GM10847 (cell line): ENCODE data around the gene CTRL.

Experiments
- POLR2A ChIP-seq: IDR thresholded peaks from 2 replicates; pipeline ENCODE4 v1.6.1; 2011; ENCODE audit not compliant: insufficient read length; ENCODE audit errors: extremely low read depth

The CTRL gene

DNA sequence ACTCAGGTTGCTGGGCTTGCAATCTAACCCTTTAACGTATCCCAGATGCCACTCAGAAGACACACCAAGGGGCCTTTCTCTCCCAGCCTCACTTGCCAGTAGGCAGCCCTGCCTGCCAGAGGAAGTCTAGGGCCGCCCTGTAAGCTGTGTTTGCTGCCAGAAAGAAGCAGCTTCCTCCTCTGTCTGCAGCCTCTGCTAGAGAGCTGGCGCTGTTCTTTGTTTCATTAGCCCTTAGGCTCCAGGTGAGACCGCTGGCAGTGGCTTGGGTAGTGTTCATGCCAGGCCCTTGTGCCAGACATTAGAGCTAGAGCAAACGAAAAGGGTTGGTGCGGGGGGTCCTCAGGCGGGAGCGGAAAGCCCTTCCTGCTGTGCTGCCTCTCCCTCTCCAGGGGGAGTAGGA lies 8.9 kb downstream of the CTRL start:
- no peak for TF ChIP-seq POLR2A

DNA sequence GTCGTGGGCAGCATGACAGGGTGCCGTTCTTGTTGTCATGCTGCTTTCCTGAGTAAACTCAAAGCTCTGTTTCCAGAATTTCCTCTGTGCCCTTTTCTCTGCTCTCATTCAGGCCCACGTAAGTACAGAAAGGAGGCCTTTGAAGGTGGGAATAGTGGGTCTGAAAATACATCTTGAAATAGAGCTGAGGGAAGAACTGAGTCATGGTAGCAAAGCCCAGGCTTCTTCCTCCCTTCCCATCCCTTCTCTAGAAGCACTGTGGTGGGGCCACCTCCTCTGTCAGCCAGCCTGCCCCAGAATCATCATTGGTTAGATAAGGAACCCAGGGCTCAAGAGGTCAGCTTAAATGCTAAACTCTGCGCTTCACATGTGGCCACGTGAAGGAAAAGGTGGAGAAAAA lies 9.4 kb downstream of the CTRL start:
- no peak for TF ChIP-seq POLR2A

DNA sequence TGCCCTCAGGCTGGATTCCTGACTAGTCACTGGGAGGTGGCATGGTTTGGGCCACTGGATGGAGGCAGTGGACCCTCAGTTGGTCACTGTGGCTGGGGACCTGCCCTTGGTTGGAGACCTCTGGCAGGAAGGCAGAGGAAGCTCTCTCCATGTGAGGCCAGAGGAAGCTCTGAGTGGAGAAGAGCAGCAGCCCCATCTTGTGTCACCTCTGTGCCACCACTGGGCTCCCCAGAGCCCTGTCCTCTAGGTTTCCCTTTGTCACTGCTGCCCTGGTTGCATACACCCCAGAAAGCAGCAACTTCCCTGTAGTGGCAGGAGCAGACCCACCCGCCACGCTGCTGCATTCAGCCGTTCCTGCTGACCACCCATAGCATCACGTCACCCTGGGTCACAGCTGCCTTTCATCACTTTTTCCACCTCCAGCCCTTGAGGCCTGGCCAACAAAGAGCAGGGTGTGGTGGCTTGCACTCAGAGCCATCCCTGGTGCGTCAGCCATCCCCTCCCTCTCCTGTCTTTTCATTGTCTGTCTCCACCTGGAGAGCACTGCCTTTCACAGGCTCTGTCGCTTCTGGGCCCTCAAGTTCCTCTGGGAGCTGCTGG lies 11.9 kb downstream of the CTRL start:
- no peak for TF ChIP-seq POLR2A

DNA sequence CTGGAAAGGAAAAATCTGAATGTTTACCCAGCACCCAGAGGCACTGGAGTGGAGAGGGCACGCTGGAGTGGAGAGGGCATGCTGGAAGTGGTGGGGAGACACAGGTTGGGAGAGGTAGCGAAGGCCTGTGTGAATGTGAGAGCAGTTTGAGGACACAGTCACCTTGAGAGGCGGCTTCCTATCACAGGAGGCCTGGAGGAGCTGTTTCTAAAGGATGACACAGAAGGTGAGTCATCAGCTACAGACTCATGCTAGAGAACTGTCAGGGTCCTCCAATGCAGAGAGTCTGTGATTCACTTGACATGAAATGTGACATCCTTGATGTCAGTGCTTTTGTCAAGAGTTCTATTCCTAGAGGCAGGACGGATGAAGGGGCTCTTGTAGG lies 13.8 kb downstream of the CTRL start:
- TF ChIP-seq POLR2A: no peak

DNA sequence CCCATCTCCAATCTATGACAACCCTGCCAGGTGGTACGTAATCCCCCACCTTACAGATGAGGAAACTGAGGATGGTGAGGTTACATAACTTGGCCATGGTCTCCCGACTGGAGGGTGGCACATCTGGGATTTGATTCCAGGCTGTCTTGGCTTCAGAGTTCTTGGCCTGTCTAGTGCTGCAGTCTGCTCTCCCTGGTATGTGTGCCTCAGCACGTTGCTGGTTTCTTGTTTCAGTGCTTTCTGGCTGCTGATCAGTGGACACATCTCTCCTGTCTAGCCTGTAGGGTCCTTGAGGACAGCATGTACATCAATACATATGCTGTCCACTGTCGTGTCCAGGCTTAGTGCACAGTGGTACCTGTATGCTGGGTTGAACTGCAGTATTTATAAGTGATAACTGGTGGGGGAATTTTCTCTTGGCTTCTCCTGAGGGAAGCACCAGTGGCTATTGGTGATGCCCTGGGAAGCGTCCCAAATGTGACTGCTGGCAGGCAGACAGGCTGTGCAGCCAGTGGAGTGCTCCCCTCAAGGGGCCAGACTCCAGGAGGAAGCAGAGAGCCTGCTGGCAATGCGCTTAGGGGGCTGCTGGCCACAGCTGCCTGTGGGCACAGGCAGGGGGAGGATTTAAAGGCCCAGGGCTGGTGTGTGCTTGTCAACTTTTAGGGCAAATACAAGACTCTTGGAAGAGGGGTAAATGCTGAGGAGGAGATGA lies 14.4 kb downstream of the CTRL start:
- TF ChIP-seq POLR2A: no peak

DNA sequence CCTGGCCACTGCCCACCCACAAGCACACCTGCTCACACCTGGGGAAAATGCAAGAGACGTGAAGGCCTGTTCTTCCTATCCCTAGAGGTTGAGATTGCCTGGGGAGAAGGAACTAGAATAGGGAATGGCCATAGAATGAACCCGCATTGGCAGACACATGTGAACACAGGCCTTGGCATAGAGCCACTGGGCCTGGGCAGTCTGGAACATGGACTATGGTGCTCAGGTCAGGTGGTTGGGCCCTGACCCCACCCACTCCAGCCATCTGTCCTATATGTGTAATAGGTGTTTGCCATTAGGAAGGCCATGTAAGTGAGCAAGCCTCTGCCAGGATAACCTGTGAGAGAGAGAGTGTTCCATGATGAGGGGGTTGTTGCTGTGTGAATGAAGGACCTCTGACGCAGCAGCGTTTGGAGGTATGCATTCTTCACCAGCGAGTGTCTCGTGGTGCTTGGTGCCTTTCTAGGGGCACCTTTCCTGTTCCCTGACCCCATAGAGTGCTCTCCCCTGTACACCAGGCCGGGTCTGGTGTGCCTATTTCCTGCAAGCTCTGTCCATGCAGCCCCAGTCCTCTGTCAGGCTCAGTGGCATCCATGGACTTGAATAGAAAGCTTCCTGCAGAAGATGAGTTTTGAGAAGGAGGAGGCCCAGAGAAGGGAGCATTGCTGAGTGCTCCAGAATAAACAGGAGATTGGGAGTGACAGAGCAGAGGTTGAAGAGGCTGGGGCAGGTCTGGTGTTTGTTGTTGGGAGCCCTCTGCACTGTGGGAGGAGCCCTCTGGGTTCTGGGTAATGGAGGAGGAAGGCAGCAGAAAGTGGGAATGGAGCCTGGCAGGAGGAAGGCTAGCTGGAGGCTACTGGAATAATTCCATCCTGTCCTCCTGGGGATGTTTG lies 15.6 kb downstream of the CTRL start:
- TF ChIP-seq POLR2A: no peak

DNA sequence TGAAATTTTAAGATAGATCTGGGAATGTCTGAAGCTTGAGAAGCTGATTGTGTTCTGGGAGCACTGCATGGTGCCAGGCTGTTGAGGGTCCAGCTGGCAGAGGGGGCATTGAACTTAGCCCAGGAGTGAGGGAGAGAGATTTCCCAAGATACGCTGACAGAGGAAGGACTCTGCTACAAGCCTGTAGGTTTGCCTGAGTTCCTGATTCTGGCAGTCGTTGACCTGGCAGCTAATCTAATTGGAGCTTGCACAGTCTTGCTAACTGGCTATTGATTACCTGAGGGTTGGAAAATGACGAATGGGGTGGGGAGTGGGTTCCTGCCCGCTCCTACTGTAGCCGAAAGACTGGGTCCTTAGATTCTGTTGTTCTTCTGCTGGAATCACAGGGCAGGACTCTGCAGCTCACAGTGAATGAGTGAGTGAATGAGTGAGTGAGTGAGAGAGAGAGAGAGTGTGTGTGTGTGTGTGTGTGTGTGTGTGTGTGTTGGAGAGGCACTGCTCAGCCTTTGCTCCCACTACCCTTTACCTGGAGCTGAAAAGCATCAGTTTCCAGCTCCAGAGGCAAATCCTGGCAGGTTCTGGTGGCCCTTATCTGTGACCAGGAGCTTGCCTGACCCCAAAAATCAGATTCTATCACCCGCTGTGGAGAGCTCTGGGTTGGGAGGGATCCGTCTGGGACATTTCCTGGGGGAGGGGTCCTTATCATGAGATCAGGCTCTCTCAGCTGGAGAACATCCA lies 16.7 kb downstream of the CTRL start:
- TF ChIP-seq POLR2A: no peak

DNA sequence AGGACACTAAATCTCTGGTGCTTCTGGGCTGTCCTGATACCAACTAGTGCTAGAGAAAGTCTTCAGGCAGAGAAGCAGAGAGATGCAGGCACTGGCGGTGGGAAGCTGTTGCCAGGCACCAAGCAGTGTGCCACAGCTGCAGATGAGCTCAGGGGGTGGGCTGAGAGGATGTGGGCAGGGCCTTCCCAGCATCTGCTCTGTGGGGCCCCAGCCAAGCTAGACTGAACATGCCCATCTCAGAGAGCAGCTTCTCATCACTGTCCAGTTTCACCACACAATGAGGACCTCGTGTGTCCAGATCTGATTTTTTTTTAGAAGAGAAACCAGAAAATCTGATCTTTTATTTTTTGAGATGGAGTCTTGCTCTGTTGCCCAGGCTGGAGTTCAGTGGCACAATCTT lies 21.5 kb downstream of the CTRL start:
- no peak for TF ChIP-seq POLR2A

DNA sequence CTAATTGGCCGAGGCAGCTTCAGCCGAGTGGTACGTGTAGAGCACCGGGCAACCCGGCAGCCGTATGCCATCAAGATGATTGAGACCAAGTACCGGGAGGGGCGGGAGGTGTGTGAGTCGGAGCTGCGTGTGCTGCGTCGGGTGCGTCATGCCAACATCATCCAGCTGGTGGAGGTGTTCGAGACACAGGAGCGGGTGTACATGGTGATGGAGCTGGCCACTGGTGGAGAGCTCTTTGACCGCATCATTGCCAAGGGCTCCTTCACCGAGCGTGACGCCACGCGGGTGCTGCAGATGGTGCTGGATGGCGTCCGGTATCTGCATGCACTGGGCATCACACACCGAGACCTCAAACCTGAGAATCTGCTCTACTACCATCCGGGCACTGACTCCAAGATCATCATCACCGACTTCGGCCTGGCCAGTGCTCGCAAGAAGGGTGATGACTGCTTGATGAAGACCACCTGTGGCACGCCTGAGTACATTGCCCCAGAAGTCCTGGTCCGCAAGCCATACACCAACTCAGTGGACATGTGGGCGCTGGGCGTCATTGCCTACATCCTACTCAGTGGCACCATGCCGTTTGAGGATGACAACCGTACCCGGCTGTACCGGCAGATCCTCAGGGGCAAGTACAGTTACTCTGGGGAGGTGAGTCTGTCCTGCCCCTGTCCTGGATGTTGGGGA lies 22.5 kb downstream of the CTRL start:
- no peak for TF ChIP-seq POLR2A

DNA sequence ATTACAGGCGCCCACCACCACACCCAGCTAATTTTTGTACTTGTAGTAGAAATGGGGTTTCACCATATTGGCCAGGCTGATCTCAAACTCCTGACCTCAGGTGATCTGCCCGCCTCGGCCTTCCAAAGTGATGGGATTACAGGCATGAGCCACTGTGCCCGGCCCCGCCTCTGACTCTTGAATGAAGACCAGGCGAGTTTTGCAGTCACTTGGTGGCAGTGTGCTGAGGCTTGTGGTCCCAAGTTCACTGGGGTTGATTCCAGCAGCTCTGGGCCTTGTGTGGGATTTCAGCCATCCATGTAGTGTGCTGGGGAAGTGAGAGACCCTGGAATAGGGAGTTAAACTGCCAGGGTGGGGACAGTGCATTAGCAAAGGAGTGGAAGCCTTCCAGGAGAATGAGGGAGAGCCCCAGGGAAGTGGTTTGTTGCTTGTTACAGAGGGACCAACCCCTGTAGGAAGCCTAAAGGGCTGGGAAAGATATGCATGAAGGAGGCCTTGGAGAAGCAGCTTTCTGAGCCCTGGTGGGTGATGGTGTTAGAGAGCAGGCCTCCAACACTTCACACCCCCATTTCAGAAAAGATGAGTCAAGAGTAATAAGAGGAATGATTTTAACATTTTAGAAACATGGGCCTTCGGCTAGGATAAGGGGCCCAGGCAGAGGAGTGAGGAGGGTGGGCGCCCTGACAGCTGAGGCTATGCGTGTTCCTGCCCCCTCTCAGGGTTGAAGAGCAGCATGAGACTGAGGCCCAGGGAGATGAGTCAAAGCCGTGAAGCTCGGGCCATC lies 24.1 kb downstream of the CTRL start:
- no peak for TF ChIP-seq POLR2A

DNA sequence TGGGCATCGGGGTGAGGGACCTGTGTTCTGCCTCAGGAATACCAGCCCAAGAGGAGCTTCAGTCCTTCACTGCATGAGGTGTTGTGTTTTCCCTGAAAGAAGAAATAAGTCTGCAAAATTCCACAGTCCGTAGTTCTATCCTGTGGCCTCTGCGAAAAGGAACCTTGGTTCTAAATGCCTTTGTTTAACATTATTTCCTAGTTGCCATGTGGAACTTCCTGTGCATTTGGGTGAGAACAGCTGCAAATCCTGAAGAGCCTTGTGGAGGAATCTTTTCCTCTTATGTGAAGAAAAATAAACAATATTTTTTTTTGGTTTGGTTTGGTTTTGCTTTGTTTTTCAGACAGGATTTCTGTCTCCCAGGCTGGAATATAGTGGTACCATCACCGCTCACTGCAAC lies 28.8 kb downstream of the CTRL start:
- no peak for TF ChIP-seq POLR2A

DNA sequence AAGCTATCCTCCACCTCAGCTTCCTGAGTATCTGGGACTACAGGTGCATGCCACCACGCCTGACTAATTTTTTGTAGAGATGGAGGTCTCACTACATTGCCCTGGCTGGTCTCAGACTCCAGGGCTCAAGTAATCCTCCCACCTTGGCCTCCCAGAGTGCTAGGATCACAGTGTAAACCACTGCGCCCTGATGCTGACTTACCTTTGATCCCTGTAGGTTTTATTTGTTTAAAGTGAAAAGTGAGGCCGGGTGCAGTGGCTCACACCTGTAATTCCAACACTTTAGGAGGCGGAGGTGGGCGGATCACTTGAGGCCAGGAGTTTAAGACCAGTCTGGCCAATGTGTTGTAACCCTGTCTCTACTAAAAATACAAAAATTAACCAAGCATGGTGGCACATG lies 29.9 kb downstream of the CTRL start:
- no peak for TF ChIP-seq POLR2A

DNA sequence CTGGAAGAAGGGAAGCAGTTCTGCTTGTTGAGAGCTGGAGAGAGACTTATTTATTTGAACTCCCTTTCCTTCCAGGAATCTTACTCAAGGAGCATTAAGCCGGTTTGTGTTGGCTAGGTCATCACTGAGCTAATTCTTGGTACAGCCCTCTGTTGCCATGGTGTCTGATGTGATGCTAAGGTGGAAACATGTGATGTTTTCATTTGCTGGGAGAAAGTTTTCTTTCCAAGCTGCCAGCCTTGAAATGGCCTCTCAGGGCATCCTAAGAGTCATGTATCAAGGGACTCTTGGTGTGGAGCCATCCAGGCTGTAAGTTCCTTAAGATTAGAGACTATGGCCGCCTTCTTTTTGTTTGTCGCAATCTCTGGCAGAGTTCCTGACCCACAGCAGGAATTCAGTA lies 34.4 kb downstream of the CTRL start:
- no peak for TF ChIP-seq POLR2A

DNA sequence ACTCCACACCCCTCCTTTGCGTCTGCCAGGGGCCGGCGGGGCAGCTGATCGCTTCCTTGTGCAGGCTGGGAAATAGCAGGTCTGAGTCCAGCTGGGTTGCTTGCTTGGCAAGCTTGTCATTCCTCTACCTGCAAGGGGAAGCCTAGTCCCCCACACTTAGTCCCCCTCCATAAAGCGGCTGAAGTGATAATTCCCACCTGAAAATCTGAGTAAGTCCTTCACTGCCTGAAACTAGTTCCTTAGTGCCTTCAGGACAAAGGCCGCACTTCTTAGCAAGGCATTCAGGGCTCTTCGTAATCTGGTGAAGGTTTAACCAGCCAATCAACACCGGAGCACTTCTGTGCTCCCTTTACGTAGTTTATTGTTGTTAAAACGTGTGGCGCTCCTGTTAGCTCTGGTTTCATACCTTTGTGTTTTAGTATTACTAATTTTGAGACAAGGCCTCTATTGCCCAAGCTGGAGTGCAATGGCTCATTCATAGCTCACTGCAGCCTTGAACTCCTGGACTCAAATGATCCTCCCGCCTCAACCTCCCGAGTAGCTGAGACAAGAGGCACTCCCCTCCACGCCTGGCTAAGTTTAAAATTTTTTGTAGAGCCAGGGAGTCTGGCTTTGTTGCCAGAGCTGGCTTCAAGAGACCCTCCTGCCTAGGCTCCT lies 37.8 kb downstream of the CTRL start:
- no peak for TF ChIP-seq POLR2A
